Right hindlimb (tissue), 1 donor: ENCODE measurements around the gene SLC16A4.

ENCODE experiments used
- DNase-seq: peaks from one replicate; pipeline ENCODE4 v3.0.0-alpha.2; 2018

The SLC16A4 gene

GRCh38 chr1:110324667-110325066 is 66.2 kb downstream of the SLC16A4 start:
- no peak for DNase-seq

- no peak for DNase-seq
Observed at GRCh38 chr1:110321846-110322245, 69.0 kb downstream of the SLC16A4 start.

GRCh38 chr1:110321045-110321444 is 69.8 kb downstream of the SLC16A4 start:
- no peak for DNase-seq

GRCh38 chr1:110320168-110320518 is 70.7 kb downstream of the SLC16A4 start:
- DNase-seq: no peak

GRCh38 chr1:110319332-110320167 is 71.3 kb downstream of the SLC16A4 start:
- DNase-seq: no peak

- DNase-seq: no peak
Observed at GRCh38 chr1:110318046-110318445, 72.8 kb downstream of the SLC16A4 start.

GRCh38 chr1:110316735-110317134 is 74.1 kb downstream of the SLC16A4 start:
- DNase-seq: no peak
